Measurements from ENCODE around the gene PANK3.
"Not testable (repeated sequence)": the region's sequence is repeated elsewhere in the genome, so short reads cannot be mapped to it uniquely, and the experiment has no call there.

The PANK3 gene

GRCh38 chr5:168578538-168579487, at the start of gene PANK3:
TSS of gene PANK3 (minus strand) at chr5:168579368. CDS start at chr5:168579283, 85 bp downstream.
- no peak for DNase-seq

GRCh38 chr5:168624850-168625364, 45.7 kb upstream of the PANK3 start:
- no peak for DNase-seq

DNA sequence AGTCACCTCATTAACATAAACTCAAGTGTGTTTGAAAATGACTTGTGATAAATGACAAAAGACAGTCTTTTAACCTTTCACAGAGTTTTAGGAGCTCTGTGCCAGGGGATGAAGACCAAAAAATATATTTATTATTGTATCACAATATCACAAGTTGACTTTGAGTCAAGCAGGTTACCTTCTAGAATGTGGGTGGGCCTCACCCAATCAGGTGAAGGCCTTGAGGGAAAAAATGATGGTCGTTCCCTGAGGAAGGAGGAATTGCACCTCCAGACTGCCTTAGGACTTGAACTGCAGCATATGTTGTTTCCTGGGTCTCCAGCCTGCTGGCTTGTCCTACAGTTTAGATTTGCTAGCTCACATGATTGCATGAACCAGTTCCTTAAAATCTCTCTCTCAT, 41.6 kb upstream of the PANK3 start:
- no peak for DNase-seq

GRCh38 chr5:168614661-168615060, 35.5 kb upstream of the PANK3 start:
- no peak for DNase-seq

DNA sequence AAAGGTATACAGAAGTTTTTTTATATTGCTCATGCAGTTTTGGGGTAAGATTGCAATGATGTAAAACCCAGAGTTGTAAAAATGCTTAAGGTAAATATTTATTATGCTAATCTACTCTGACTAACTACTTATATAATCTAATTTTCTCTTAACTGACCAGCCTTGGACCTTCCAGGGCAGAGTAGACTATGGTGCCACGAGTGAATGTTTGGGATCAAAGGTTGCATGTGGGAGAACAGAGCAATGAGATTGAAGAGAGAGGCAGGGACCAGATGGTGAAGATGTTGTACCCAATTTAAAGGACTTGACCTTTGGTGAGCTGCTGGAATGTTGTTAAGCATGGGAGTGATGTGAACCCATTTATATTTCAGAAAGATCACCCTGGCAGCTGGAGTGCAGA, 34.8 kb upstream of the PANK3 start:
- no peak for DNase-seq

DNA sequence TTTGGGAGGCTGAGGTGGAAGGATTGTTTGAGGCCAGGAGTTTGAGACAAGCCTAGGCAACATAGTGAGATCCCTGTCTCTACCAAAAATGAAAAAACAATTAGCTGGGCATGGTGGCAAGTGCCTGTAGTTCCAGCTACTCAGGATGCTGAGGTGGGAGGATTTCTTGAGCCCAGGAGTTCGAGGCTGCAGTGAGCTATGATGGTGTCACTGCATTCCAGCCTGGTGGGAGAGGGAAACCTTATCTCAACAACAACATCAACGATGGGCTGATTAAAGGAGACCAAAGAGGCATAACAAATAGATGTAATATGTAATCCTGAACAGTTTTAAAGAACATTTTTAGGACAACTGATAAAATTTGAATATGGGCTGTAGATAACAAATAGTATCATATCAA, 34.2 kb upstream of the PANK3 start:
- DNase-seq, result no peak

GRCh38 chr5:168612996-168613395, 33.8 kb upstream of the PANK3 start:
- DNase-seq, result no peak

- DNase-seq, result no peak
Observed at GRCh38 chr5:168612123-168612522, 33.0 kb upstream of the PANK3 start.

DNA sequence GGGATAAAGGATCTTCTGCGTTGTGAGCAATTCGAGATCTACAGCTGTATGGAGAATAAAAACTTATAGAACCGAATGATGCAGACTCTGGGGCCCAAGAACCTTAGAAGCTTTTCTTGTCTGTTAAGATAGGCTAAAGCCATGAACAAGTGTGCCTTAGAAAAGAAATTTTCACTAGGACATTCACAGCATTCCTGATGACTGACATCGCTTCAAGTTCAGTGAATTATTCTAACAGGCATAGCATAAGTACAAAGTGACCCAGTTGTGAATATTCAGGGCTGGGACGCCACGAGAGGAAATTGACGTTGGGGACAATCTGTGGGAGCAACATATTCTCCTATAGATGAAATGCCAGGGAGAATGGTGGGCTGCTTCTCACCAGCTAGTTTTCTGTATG, 32.0 kb upstream of the PANK3 start:
- no peak for DNase-seq

DNA sequence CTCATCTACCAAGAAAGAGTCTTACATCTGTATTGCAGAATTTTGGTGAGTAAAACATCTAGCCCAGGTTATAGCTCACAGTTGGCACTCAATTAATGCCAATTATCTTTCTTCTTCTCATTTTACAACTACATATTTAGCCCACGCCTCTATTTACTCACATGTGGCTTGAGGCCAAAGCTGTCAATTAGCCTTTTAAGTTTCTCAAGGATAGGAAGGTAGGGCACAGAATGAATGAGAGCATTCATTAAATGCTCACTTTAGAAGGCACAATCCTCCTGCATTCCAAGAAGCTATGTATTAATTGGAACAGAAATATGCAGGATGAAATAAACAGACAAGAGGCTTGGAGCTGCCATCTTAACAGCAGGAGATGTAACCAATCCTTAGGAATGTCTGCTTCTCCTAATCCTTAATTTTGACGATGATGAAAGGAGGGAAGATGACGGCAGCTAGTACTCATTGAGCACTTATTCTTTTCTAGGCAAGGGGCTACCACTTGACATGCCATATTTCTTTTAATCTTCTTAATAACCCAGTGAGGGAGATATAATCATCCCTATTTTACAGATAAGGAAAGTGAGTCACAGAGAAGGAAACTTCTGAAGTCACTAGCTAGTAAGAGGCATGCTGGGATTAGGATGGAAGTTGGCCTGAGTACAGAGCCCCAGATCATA, 30.8 kb upstream of the PANK3 start:
- no peak for DNase-seq

GRCh38 chr5:168608821-168609220, 29.7 kb upstream of the PANK3 start:
- no peak for DNase-seq

DNA sequence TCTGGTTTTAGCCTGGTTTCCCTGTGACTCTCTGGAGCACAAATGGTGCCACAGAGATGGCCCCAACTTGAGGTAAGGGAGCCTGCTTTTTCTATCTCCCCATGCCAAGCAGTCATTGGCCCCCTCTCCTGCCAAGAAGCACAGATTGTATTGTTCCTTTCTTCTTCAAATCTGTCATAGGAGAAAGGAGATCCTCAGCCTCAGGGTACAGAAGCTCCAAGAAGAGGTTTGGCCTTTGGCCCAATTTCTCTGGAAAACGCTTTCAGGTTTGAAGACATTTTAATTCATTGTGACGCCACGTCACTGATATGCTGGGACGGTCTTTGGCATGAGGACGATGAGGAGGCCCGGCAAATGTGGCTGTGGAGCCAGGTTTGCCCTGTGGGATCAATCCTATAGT, 29.2 kb upstream of the PANK3 start:
- no peak for DNase-seq

- no peak for DNase-seq
Observed at GRCh38 chr5:168607946-168608345, 28.8 kb upstream of the PANK3 start.

GRCh38 chr5:168606562-168606961, 27.4 kb upstream of the PANK3 start:
- no peak for DNase-seq

DNA sequence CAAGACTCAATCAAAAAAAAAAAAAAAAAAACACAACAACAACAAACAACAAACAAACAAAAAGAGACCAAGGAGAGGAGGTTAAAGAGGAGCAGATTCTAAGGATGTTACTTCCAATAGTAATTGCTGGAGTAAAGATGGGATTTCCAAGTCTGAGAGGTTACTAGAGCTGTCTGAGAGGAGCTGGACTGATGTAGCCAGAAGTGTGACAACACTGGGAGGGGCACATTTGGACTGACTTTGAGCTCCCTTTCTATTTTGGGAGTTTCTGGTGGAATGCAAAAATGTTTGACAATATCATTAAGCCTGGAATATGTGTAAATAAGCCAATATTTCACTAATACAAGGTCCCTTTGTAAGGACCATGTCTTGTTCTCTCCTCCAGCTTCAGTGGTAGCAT, 25.3 kb upstream of the PANK3 start:
- no peak for DNase-seq

- DNase-seq, result no peak
Observed at GRCh38 chr5:168603746-168604145, 24.6 kb upstream of the PANK3 start.

- no peak for DNase-seq
Observed at GRCh38 chr5:168602517-168602916, 23.3 kb upstream of the PANK3 start.

GRCh38 chr5:168601972-168602371, 22.8 kb upstream of the PANK3 start:
- no peak for DNase-seq

- no peak for DNase-seq
Observed at GRCh38 chr5:168600409-168600808, 21.2 kb upstream of the PANK3 start.

DNA sequence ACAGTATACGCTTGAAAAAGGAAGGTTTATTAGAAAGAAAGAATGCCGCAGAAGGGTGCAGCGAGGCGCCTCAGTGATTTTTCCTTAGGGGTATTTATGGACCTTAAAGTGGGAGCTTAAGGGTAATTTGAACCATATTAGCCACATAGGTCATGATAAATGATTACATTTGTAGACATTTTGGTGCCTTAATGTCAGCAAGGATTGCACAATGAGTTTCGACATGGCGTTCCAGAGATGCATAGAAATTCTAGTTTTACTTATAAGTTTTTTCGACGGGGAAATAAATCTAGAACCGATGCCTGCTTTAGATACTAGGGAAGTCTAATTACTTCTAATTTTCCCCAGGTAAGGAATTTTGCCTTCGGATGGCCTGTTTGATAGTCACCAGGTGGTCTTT, 20.7 kb upstream of the PANK3 start:
- DNase-seq, result no peak

DNA sequence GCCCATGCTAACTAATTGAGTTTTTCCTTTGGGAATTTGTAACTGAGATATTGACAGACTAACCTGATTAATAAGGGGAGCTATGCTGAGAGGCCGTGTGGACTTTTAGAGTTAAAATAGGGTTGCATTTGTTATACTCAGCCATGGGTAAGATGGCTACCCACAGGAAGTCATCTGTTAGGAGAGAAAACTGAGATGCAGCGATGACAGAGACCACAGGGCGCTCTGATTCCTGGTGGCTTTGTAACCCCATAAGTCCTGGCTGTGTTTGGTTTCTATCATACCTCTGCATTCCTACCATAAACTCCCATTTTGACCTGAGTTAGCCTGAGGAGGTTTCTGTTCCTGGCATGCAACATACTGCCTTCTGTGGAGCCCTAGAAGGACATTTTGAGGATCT, 19.5 kb upstream of the PANK3 start:
- DNase-seq, result no peak

DNA sequence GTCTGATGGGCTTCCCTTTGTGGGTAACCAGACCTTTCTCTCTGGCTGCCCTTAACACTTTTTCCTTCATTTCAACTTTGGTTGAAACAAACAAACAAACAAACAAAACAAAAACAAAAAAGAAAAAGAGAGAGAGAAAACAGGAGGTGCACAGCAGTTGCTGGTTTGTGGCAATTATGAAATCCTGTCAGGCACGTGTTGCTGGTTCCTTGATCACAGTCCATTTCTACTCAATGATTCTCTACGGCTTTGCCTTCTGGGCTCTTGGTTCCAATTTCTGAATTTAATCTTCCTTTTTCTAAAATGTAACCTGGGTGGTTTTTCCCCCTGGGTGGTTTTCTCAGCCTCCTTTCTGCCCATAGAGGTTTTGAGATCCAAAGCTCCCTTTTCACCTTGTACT, 17.8 kb upstream of the PANK3 start:
- DNase-seq, result no peak

DNA sequence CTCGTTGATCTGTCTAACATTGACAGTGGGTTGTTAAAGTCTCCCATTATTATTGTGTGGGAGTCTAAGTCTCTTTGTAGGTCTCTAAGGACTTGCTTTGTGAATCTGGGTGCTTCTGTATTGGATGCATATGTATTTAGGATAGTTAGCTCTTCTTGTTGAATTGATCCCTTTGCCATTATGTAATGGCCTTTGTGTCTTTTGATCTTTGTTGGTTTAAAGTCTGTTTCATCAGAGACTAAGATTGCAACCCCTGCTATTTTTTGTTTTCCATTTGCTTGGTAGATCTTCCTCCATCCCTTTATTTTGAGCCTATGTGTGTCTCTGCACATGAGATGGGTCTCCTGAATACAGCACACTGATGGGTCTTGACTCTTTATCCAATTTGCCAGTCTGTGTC, 17.0 kb upstream of the PANK3 start:
- DNase-seq, result not testable (repeated sequence)

DNA sequence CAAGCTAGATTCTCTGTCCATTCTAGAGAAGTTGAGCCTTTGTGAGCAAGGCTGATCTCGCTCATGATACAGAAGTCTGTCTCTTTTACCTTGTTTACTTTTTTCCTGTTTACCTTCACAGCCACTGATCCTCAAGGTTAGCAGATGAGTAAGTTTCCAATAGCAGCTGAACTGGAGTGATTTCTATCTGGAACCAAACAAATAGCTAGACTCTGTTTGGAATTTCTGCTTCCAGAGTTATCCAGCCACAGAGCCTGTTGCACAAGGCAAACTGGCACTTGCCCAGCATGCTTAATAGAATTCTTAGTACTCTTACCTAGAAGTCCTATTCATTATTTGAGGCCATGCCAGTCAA, 12.8 kb upstream of the PANK3 start:
- no peak for DNase-seq
